HG03066 (cell line): ENCODE measurements around the gene GOLGA6L10.
"Not testable (repeated sequence)": the region's sequence is repeated elsewhere in the genome, so short reads cannot be mapped to it uniquely, and the experiment has no call there.

ENCODE experiments used
- ATAC-seq: cut with Tn5 transposase; IDR thresholded peaks from one replicate; pipeline ENCODE4 v1.9.1; 2021; ENCODE audit warnings: low read depth; ENCODE audit not compliant: unreplicated experiment

The GOLGA6L10 gene

DNA sequence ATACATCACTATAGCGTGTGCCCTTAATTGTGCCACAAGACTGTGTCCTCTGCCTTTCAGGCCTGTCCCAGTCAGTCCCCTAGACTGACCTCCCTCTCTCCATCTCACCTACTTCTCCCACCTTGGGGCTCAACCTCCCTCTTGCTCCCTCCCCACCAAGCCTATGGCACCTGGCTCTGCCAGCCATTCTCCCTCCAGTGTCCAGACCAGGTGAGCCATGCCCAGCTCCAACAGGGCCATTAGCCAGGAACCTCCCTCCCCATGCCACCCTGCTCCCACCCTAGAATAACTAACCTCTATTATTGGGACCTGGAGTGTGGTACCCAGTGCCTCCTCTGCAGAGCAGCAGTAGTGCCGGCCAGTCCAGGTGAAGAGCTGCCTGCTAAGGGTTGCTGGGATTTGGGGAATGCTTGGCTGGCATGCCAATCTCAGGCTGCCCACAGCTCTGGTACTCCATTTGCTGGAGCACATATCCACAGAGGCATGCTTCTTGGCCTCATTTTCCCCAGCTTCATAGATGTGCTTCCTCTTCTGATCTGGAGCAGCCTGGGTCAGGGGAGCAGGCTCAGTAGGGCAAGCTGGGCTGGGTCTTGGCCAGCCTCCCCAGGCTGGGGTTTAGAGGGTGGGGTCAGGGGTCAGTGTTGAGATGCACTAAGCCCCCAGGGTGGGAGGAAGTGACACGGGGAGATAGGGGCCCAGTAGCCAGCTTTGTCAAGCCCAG lies 47.8 kb downstream of the GOLGA6L10 start:
- ATAC-seq, result no peak

DNA sequence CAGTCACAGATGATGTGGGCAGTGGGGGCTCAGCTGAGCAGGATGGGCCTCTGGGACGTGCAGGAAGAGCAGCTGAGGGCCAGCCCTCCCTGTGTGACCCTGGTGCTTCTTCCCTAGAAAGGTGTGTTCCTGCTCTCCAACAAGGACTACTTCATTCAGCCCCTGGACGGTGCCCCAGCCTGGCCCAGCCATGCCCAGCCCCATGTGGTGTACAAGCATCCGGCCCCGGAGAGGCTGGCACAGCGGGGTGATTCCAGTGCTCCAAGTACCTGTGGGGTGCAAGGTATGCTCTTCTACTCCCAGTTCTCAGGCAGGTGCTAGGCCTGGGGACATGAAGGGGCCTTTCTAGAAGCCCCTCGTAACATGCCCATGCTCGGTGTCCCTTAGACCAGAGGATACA lies 48.4 kb downstream of the GOLGA6L10 start:
- ATAC-seq, result no peak

DNA sequence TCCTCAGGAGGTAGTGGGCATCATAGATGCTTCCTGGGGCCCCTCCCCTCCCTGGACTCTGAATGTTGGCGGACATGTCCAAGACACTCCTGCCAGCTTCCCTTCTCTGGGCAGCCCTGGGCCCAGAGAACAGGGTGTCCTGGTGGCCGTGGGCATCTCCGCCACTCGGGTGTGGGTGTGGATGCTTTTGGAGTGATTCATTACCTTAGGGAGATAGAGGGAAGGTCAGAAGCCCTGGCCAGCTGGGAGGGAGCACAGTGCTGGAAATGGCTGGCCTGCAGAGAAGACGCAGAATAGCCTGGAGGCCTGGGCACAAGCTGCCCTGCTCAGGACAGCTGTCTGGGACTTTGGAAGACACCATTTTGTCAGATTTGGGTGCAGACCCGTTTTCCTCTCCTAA lies 48.9 kb downstream of the GOLGA6L10 start:
- not testable (repeated sequence) for ATAC-seq

DNA sequence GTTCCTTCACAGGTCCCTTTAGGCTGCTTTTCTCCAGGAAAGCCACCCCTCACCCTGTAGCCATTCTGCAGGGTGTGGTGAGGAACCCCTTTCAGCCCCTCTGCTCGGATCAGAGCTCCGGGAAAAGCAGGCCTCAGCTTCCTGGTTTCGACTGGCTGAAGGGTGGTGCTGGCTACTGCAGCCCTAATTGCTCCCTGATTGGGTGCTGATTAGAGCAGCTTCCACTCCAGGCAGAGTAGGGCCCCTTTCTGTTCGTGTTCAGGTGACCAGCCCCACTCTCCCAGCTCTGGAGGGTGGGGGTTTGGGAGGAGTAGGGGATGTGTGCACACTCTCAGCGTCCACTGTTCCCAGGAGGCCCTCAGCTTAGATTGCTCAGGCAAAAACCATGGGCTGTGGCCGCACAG lies 49.8 kb downstream of the GOLGA6L10 start:
- not testable (repeated sequence) for ATAC-seq

DNA sequence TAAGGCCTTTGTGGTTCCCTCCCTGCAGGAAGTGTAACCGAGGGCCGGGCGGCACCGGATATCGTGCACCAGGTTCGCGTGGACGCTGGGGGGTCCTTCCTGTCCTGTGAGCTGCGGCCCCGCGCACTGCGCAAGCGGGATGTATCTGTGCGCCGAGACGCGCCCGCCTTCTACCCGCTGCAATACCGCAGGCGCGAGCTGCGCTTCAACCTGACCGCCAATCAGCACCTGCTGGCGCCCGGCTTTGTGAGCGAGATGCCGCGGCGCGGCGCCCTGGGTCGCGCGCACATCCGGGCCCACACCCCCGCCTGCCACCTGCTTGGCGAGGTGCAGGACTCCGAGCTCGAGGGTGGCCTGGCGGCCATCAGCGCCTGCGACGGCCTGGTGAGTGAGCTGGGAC lies 50.8 kb downstream of the GOLGA6L10 start:
- ATAC-seq, result no peak

DNA sequence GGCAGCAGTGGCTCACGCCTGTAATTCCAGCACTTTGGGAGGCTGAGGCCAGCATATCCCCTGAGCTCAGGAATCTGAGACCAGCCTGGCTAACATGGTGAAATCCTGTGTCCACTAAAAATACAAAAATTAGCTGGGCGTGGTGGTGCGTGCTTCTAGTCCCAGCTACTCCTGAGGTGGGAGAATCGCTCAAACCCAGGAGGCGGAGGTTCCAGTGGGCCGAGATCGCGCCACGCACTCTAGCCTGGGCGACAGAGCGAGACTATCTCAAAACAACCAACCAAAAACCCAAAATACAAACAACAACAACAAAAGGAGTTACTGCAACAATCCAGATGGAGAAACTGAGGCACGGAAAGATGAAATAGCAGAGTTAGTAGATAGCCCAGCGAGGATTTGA lies 51.2 kb downstream of the GOLGA6L10 start:
- no peak for ATAC-seq

DNA sequence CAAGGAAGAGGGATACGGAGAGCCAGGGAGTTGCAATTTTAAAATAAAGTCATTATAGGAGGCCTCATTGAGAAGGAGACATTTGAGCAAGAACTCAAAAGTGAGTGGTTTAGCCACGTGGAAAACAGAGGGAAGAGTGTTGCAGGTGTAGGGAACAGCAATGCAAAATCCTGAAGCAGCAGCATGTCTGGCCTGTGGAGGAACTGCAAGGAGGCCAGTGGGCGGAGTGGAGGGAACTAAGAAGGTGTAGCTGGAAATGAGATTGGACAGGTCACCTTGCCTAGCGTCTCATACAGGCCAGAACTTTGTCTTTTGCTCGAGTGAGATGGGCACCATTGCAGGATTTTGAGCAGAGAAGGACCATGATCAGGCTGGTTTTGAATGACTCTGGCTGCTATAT lies 51.7 kb downstream of the GOLGA6L10 start:
- no peak for ATAC-seq

DNA sequence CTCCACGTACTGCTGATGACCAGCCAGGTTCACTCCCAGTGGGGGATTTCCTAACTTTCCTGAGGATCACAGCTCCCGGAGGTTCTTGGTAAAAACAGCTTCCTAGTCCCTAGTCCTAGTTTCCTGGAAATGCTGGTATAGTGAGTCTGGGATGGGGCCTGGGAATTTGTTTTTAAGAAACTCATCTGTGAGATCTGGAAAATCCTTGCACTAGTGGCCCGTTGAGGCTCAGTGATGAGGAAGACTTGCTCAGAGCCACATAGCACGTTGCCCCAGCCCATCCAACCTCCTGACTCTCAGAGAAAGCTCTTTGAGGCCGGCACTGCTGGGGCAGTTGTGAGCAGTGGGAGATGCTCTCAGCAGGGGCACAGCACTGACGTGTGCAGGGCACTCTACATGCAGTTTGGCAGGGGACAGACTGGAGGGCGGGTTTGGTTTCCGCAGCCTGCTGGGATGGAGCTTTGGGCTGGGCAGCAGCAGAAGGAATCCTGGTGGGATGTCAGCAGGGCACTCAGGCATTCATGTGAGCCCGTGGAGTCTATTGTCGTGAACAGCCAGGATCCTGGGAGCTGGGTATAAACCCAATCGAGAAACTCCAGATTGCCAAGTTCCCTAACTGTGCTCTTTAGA lies 55.1 kb downstream of the GOLGA6L10 start:
- no peak for ATAC-seq

DNA sequence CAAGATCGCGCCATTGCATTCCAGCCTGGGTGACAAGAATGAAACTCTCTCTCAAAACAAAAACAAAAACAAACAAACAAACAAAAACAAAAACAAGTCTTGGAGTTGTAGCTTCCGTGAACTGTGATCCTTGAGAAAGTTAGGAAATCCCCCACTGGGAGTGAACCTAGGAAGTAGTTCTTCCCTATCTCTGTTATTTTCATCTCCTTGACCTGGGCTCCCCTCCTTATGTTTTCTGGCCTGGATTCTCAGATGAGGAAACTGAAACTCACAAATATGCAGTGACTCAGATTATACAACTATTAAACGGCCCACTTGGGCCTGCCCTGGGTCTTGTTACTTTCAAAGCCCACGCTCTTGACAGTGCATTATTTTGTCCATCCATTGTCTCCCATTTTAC lies 57.0 kb downstream of the GOLGA6L10 start:
- ATAC-seq, result no peak
